ENCODE data around the gene NTN5. TPM values are rescaled to one million over a fixed set of nuclear protein-coding genes. Genes with fewer than 3 reads are reported as not detected.

NTN5 gene
- total and polyA plus RNA-seq, 2 donors (not counting 1 experiment from before 2014, with no cell fraction given): under 0.01 to 0.10 TPM

GRCh38 chr19:48617146-48617937, 55.5 kb downstream of the NTN5 start:
- H2AFZ ChIP-seq (ENCODE audit: low read length): no peak overlapping the region
- DNase-seq (ENCODE audit: low read depth in 2 of 2): peak in 1 of 2 donors; percentile 44
- peak overlapping the region; percentile 79 to 99 (median 93) for H3K4me3 ChIP-seq (replicated peaks in 1 of 4; ENCODE audit: control extremely low read depth in 1 of 4, insufficient read depth in 1 of 4, low read depth in 3 of 4, low read length in 4 of 4)
- peak overlapping the region; percentile 100 for H3K4me2 ChIP-seq (ENCODE audit: extremely low read depth, insufficient read depth, low read length)
- peak overlapping the region; percentile 92 for H3K9ac ChIP-seq (ENCODE audit: insufficient read depth, low read length)
- H3K79me2 ChIP-seq (ENCODE audit: control insufficient read depth, insufficient read depth, low read length): peaks cover 37% of the 10 kb centered on the region
- H3K27me3 ChIP-seq (ENCODE audit: control insufficient read depth, insufficient read depth, low read length): no peaks in the 10 kb centered on the region
- no peak for TF ChIP-seq EZH2 (IDR thresholded peaks at IDR 0.05; ENCODE audit: low read length, missing control alignments)
- peak; percentile 11 to 26 for TF ChIP-seq CTCF (conservative IDR thresholded peaks at IDR 0.05 in 1 of 2, IDR thresholded peaks at IDR 0.05 in 1 of 2; ENCODE audit: low read depth in 1 of 2, low read length in 2 of 2)
- peak overlapping the region; percentile 86 for H3K27ac ChIP-seq (ENCODE audit: insufficient read depth, low read length)
- peaks cover 2% of the 10 kb centered on the region for H4K20me1 ChIP-seq (ENCODE audit: control insufficient read depth, extremely low read depth, insufficient read depth, low read length)
- H3K36me3 ChIP-seq (ENCODE audit: control insufficient read depth, insufficient read depth, low read length): peaks cover 28% of the 10 kb centered on the region
- H3K4me1 ChIP-seq (ENCODE audit: control insufficient read depth, extremely low read depth, insufficient read depth, low read length): peaks cover 12% of the 10 kb centered on the region
- H3K9me3 ChIP-seq (ENCODE audit: control insufficient read depth, insufficient read depth, low read depth, low read length): no peaks in the 10 kb centered on the region

- peaks cover 12% of the 10 kb centered on the region for H3K4me1 ChIP-seq (ENCODE audit: control insufficient read depth, extremely low read depth, insufficient read depth, low read length)
- H3K4me2 ChIP-seq (ENCODE audit: extremely low read depth, insufficient read depth, low read length): peak overlapping the region; percentile 100
- H3K27me3 ChIP-seq (ENCODE audit: control insufficient read depth, insufficient read depth, low read length): no peaks in the 10 kb centered on the region
- no peaks in the 10 kb centered on the region for H3K9me3 ChIP-seq (ENCODE audit: control insufficient read depth, insufficient read depth, low read depth, low read length)
- H2AFZ ChIP-seq (ENCODE audit: low read length): no peak overlapping the region
- peak overlapping the region; percentile 79 to 99 (median 93) for H3K4me3 ChIP-seq (replicated peaks in 1 of 4; ENCODE audit: control extremely low read depth in 1 of 4, insufficient read depth in 1 of 4, low read depth in 3 of 4, low read length in 4 of 4)
- H3K79me2 ChIP-seq (ENCODE audit: control insufficient read depth, insufficient read depth, low read length): peaks cover 37% of the 10 kb centered on the region
- TF ChIP-seq EZH2 (IDR thresholded peaks at IDR 0.05; ENCODE audit: low read length, missing control alignments) (no peak), CTCF (conservative IDR thresholded peaks at IDR 0.05 in 1 of 2, IDR thresholded peaks at IDR 0.05 in 1 of 2; ENCODE audit: low read depth in 1 of 2, low read length in 2 of 2) (no peak)
- no peak for DNase-seq (ENCODE audit: low read depth in 2 of 2)
- H3K36me3 ChIP-seq (ENCODE audit: control insufficient read depth, insufficient read depth, low read length): peaks cover 28% of the 10 kb centered on the region
- peak overlapping the region; percentile 92 for H3K9ac ChIP-seq (ENCODE audit: insufficient read depth, low read length)
- H4K20me1 ChIP-seq (ENCODE audit: control insufficient read depth, extremely low read depth, insufficient read depth, low read length): peaks cover 2% of the 10 kb centered on the region
- no peak overlapping the region for H3K27ac ChIP-seq (ENCODE audit: insufficient read depth, low read length)
Observed at GRCh38 chr19:48616491-48617056, 56.2 kb downstream of the NTN5 start.

GRCh38 chr19:48616041-48616436, 56.8 kb downstream of the NTN5 start:
- DNase-seq (ENCODE audit: low read depth in 2 of 2): no peak
- Histone ChIP-seq H3K36me3 (ENCODE audit: control insufficient read depth, insufficient read depth, low read length) (peaks cover 28% of the 10 kb centered on the region), H3K4me3 (replicated peaks in 1 of 4; ENCODE audit: control extremely low read depth in 1 of 4, insufficient read depth in 1 of 4, low read depth in 3 of 4, low read length in 4 of 4) (no peak overlapping the region), H3K27ac (ENCODE audit: insufficient read depth, low read length) (no peak overlapping the region), H4K20me1 (ENCODE audit: control insufficient read depth, extremely low read depth, insufficient read depth, low read length) (peaks cover 2% of the 10 kb centered on the region), H2AFZ (ENCODE audit: low read length) (no peak overlapping the region), H3K79me2 (ENCODE audit: control insufficient read depth, insufficient read depth, low read length) (peaks cover 37% of the 10 kb centered on the region), H3K4me2 (ENCODE audit: extremely low read depth, insufficient read depth, low read length) (peak overlapping the region; percentile 100), H3K9me3 (ENCODE audit: control insufficient read depth, insufficient read depth, low read depth, low read length) (no peaks in the 10 kb centered on the region), H3K9ac (ENCODE audit: insufficient read depth, low read length) (no peak overlapping the region), H3K4me1 (ENCODE audit: control insufficient read depth, extremely low read depth, insufficient read depth, low read length) (peaks cover 12% of the 10 kb centered on the region), H3K27me3 (ENCODE audit: control insufficient read depth, insufficient read depth, low read length) (no peaks in the 10 kb centered on the region)
- TF ChIP-seq CTCF (conservative IDR thresholded peaks at IDR 0.05 in 1 of 2, IDR thresholded peaks at IDR 0.05 in 1 of 2; ENCODE audit: low read depth in 1 of 2, low read length in 2 of 2) (no peak), EZH2 (IDR thresholded peaks at IDR 0.05; ENCODE audit: low read length, missing control alignments) (no peak)

Measured in fibroblast of lung (primary cell).